Stimulated activated naive B cell treated with anti-CD40 and anti-IgM and Interleukin-4, amounts not matched to agents 10 μg/mL and 1 μg/mL and 100 μg/mL, for 72 hours (primary cell): ENCODE data around the gene RBBP8.
"Not testable (repeated sequence)": the region's sequence is repeated elsewhere in the genome, so short reads cannot be mapped to it uniquely, and the experiment has no call there.

ENCODE experiments used
- ATAC-seq, 2 donors: fragments of 150-1000 bp; cut with Tn5 transposase; replicated peaks; 2 replicates each; pipeline ENCODE4 v1.10.0; 2021; ENCODE audit warnings: moderate library complexity in 1 of 2
- DNase-seq: peaks from one replicate; pipeline ENCODE4 v3.0.0; 2021
- H3K27ac Mint-ChIP-seq: one replicate; pipeline ENCODE4 v1.8.0; 2022; ENCODE audit warnings: mild to moderate bottlenecking, mixed read lengths
- H3K27me3 Mint-ChIP-seq, 2 donors: one replicate each; pipeline ENCODE4 v1.8.0; 2022; ENCODE audit warnings: mixed read lengths in 2 of 2
- H3K36me3 Mint-ChIP-seq, 2 donors: one replicate each; pipeline ENCODE4 v1.8.0; 2022; ENCODE audit warnings: mixed read lengths in 2 of 2, mild to moderate bottlenecking in 1 of 2
- H3K4me1 Mint-ChIP-seq, 2 donors: one replicate each; pipeline ENCODE4 v1.8.0; 2022; ENCODE audit warnings: mixed read lengths in 2 of 2, mild to moderate bottlenecking in 1 of 2
- H3K4me3 Mint-ChIP-seq, 2 donors: one replicate each; pipeline ENCODE4 v1.8.0; 2022; ENCODE audit warnings: mild to moderate bottlenecking in 2 of 2, mixed read lengths in 2 of 2, moderate library complexity in 1 of 2
- H3K9me3 Mint-ChIP-seq, 2 donors: one replicate each; pipeline ENCODE4 v1.8.0; 2022; ENCODE audit warnings: mixed read lengths in 2 of 2, mild to moderate bottlenecking in 1 of 2

The RBBP8 gene

DNA sequence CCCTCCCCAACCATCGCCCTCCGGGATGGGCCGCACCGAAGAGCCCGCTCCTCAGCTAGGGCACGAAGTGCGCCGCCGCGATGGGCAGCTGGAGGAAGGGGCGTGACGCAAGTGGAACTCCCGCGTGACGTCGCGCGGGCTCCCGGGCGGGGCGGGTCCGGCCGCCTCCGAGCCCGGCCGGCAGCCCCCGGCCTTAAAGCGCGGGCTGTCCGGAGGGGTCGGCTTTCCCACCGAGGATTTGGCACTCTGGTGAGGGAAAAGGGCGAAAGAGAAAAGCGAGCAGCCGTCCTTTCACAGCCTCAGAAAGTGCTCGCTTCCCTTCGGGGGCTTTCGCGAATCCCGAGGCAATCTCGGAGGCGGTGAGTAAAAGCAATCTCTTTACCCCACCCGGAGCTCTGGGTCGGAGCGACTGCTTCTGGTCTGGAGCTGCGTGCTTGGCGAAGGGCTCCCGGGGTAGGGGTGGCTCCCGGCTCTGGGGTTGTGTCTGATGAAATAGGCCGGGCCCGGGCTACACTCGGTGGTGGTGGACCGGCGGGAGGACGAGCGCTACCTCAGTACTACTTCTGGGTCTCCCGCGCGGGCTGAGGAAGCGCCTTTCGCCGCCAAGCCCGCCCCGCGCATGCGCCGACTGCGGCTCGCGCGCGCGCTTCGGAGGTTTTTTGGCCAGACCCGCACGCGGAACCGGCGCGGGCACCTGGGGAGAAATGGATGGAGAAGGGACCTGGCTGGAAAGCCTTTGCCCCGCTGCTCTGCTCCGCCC, at the start of gene RBBP8:
Gene RBBP8 (plus strand): TSS at position 123 of the 760 bp plus-strand sequence. CDS start 3,524 bp downstream, outside the sequence.
- H3K4me1 Mint-ChIP-seq: peaks cover 11 to 16% of the 10 kb centered on the region in 2 donors
- DNase-seq: peak; percentile 82
- peaks cover 9 to 10% of the 10 kb centered on the region in 2 donors for H3K36me3 Mint-ChIP-seq
- H3K27me3 Mint-ChIP-seq: no peaks in the 10 kb centered on the region
- no peaks in the 10 kb centered on the region for H3K9me3 Mint-ChIP-seq
- peak; percentile 84 to 88 for ATAC-seq
- peak within 1 kb of the TSS; percentile 87 to 93 for H3K4me3 Mint-ChIP-seq
- peak within 1 kb of the TSS; percentile 97 for H3K27ac Mint-ChIP-seq

GRCh38 chr18:22883827-22884226, 49.3 kb upstream of the RBBP8 start:
- H3K27me3 Mint-ChIP-seq: peaks cover 0 to 6% of the 10 kb centered on the region in 2 donors
- H3K27ac Mint-ChIP-seq: no peak overlapping the region
- H3K36me3 Mint-ChIP-seq: peaks cover 0 to 4% of the 10 kb centered on the region in 2 donors
- H3K4me1 Mint-ChIP-seq: no peaks in the 10 kb centered on the region
- ATAC-seq (no peak), DNase-seq (no peak)
- no peak overlapping the region for H3K4me3 Mint-ChIP-seq
- no peaks in the 10 kb centered on the region for H3K9me3 Mint-ChIP-seq

DNA sequence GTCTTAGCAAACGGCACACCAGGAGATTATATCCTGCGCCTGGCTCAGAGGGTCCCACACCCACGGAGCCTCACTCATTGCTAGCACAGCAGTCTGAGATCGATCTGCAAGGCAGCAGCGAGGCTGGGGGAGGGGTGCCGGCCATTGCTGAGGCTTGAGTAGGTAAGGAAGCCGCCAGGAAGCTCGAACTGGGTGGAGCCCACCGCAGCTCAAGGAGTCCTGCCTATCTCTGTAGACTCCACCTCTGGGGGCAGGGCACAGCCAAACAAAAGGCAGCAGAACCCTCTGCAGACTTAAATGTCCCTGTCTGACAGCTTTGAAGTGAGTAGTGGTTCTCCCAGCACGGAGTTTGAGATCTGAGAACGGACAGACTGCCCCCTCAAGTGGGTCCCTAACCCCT, 47.4 kb upstream of the RBBP8 start:
- H3K27ac Mint-ChIP-seq, H3K27me3 Mint-ChIP-seq, H3K4me1 Mint-ChIP-seq, DNase-seq, H3K4me3 Mint-ChIP-seq, ATAC-seq, H3K36me3 Mint-ChIP-seq, H3K9me3 Mint-ChIP-seq: not testable (repeated sequence)

GRCh38 chr18:22899421-22899820, 33.7 kb upstream of the RBBP8 start:
- H3K27me3 Mint-ChIP-seq: no peaks in the 10 kb centered on the region
- peaks cover 4 to 5% of the 10 kb centered on the region in 2 donors for H3K9me3 Mint-ChIP-seq
- peaks cover 3 to 5% of the 10 kb centered on the region in 2 donors for H3K36me3 Mint-ChIP-seq
- no peaks in the 10 kb centered on the region for H3K4me1 Mint-ChIP-seq
- no peak overlapping the region for H3K27ac Mint-ChIP-seq
- no peak for ATAC-seq
- H3K4me3 Mint-ChIP-seq: no peak overlapping the region
- no peak for DNase-seq

- no peak overlapping the region for H3K27ac Mint-ChIP-seq
- no peak for ATAC-seq
Measured at GRCh38 chr18:22900558-22901238, 32.4 kb upstream of the RBBP8 start.

GRCh38 chr18:22902093-22902492, 31.0 kb upstream of the RBBP8 start:
- H3K4me1 Mint-ChIP-seq: no peaks in the 10 kb centered on the region
- H3K36me3 Mint-ChIP-seq: peaks cover 3 to 5% of the 10 kb centered on the region in 2 donors
- no peaks in the 10 kb centered on the region for H3K27me3 Mint-ChIP-seq
- no peak overlapping the region for H3K27ac Mint-ChIP-seq
- H3K4me3 Mint-ChIP-seq: no peak overlapping the region
- no peak for DNase-seq
- H3K9me3 Mint-ChIP-seq: peaks cover 3 to 4% of the 10 kb centered on the region in 2 donors
- ATAC-seq: no peak

More at GRCh38 chr18:22900558-22901238, 32.4 kb upstream of the RBBP8 start:
- Mint-ChIP-seq H3K27me3 (no peaks in the 10 kb centered on the region), H3K9me3 (peaks cover 3 to 4% of the 10 kb centered on the region in 2 donors), H3K36me3 (peaks cover 3 to 5% of the 10 kb centered on the region in 2 donors), H3K4me3 (no peak overlapping the region), H3K4me1 (no peaks in the 10 kb centered on the region)
- DNase-seq: no peak

DNA sequence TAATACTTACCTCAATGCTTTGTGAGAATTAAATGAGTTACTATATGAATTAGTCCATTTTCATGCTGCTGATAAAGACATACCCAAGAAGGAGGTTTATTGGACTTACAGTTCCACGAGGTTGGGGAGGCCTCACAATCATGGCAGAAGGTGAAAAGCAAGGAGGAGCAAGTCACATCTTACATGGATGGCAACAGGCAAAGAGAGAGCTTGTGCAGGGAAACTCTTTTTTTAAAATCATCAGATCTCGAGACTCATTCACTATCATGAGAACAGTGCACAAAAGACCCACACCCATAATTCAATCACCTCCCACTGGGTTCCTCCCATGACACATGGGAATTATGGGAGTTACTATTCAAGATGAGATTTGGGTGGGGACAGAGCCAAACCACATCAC, 29.9 kb upstream of the RBBP8 start:
- H3K36me3 Mint-ChIP-seq, ATAC-seq, H3K27ac Mint-ChIP-seq, H3K4me3 Mint-ChIP-seq, DNase-seq, H3K9me3 Mint-ChIP-seq, H3K4me1 Mint-ChIP-seq, H3K27me3 Mint-ChIP-seq: not testable (repeated sequence)

- H3K4me3 Mint-ChIP-seq: no peak overlapping the region
- H3K27me3 Mint-ChIP-seq: no peaks in the 10 kb centered on the region
- no peaks in the 10 kb centered on the region for H3K4me1 Mint-ChIP-seq
- ATAC-seq (no peak), DNase-seq (no peak)
- H3K9me3 Mint-ChIP-seq: peaks cover 0 to 2% of the 10 kb centered on the region in 2 donors
- H3K36me3 Mint-ChIP-seq: peaks cover 3 to 4% of the 10 kb centered on the region in 2 donors
- H3K27ac Mint-ChIP-seq: no peak overlapping the region
Measured at GRCh38 chr18:22912149-22912548, 21.0 kb upstream of the RBBP8 start.

DNA sequence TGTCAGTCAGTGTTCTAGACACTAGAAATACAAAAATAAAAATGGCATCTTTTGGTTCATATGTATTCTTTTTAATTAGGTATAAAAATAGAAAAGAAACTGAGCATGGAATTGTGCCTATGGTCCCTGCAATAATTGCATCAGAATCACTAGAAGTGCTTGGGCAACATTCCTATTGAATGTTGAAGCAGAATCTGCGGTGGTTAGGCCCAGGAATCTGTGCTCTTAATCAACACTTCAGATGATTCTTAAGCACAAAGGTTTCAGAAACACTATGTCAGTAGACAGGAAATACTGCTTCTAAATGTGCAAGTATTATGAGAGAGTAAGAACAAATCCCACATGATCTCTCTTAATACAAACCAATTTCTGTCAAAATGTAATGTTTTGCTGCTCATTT, 20.3 kb upstream of the RBBP8 start:
- H3K9me3 Mint-ChIP-seq: peaks cover 0 to 2% of the 10 kb centered on the region in 2 donors
- no peaks in the 10 kb centered on the region for H3K27me3 Mint-ChIP-seq
- DNase-seq: no peak
- no peak overlapping the region for H3K27ac Mint-ChIP-seq
- no peak overlapping the region for H3K4me3 Mint-ChIP-seq
- H3K4me1 Mint-ChIP-seq: no peaks in the 10 kb centered on the region
- ATAC-seq: no peak
- peaks cover 3 to 4% of the 10 kb centered on the region in 2 donors for H3K36me3 Mint-ChIP-seq

GRCh38 chr18:22913861-22914260, 19.3 kb upstream of the RBBP8 start:
- no peak overlapping the region for H3K27ac Mint-ChIP-seq
- peaks cover 0 to 2% of the 10 kb centered on the region in 2 donors for H3K9me3 Mint-ChIP-seq
- H3K36me3 Mint-ChIP-seq: peaks cover 3 to 4% of the 10 kb centered on the region in 2 donors
- no peak for DNase-seq
- H3K4me1 Mint-ChIP-seq: no peaks in the 10 kb centered on the region
- ATAC-seq: no peak
- H3K27me3 Mint-ChIP-seq: no peaks in the 10 kb centered on the region
- H3K4me3 Mint-ChIP-seq: no peak overlapping the region

GRCh38 chr18:22914633-22915032, 18.5 kb upstream of the RBBP8 start:
- Mint-ChIP-seq H3K27me3 (no peaks in the 10 kb centered on the region), H3K4me3 (no peak overlapping the region), H3K4me1 (no peaks in the 10 kb centered on the region), H3K36me3 (peaks cover 3 to 4% of the 10 kb centered on the region in 2 donors), H3K9me3 (peaks cover 0 to 2% of the 10 kb centered on the region in 2 donors), H3K27ac (no peak overlapping the region)
- ATAC-seq: no peak
- DNase-seq: no peak

DNA sequence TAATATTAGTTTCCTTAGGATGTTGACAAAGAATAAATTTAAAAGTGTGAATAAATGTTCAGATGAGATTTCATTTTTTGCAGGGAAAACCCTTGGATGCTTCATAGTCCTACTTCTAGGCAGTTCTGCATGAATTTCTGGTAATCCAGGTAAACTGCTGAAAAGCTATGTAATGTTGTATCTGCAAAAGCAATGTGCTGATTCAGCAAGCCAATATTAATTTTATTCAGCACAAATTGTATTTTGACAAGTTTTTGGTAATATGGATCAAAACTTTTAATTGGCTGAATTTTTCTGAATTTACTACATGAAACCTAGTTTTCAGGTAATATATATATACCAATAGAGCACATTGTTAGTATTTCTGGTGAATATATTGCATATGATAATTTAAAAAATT, 17.8 kb upstream of the RBBP8 start:
- Mint-ChIP-seq H3K27ac (no peak overlapping the region), H3K27me3 (no peaks in the 10 kb centered on the region), H3K36me3 (peaks cover 3 to 4% of the 10 kb centered on the region in 2 donors), H3K9me3 (peaks cover 0 to 2% of the 10 kb centered on the region in 2 donors), H3K4me3 (no peak overlapping the region), H3K4me1 (no peaks in the 10 kb centered on the region)
- DNase-seq (no peak), ATAC-seq (no peak)

DNA sequence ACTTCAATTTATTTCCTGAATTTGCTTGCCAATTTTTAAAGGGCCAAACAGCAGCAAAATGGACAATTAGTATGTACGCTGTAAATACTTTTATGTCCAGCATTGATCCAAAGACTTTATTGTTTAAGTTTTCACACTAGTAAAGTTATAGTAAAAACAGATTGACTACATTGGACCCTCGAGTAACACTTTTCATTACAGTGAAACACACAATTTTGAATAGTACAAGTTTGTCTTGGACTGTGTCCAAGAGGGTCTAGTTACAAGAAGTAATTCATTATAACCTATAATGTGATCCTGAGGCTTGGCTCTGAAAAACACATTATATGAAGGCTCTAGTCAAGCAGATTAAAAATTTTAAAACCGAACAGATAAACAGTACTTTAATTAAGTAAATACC, 11.4 kb upstream of the RBBP8 start:
- Mint-ChIP-seq H3K27me3 (no peaks in the 10 kb centered on the region), H3K36me3 (no peaks in the 10 kb centered on the region), H3K4me3 (no peak overlapping the region), H3K27ac (no peak overlapping the region), H3K4me1 (no peaks in the 10 kb centered on the region), H3K9me3 (no peaks in the 10 kb centered on the region)
- no peak for DNase-seq
- no peak for ATAC-seq

DNA sequence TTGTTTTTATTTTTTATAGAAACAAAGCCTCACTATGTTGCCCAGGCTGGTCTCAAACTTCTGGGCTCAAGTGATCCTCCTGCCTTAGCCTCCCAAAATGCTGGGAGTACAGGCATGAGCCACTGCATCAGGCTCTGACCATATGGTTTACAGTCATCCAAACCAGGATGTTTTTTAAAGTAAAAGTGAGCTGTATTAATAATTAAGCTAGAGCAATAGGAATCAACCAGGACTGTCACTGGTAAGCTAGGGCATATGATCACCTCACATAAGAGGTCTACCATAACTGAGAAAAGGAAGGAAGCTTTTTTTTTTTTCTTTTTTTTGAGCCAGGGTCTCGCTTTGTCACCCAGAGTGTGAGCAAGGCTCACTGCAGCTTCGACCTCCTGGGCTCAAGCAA, 8.5 kb upstream of the RBBP8 start:
- no peak for DNase-seq
- no peaks in the 10 kb centered on the region for H3K27me3 Mint-ChIP-seq
- H3K27ac Mint-ChIP-seq: no peak overlapping the region
- no peaks in the 10 kb centered on the region for H3K36me3 Mint-ChIP-seq
- no peaks in the 10 kb centered on the region for H3K9me3 Mint-ChIP-seq
- H3K4me1 Mint-ChIP-seq: peaks cover 0 to 3% of the 10 kb centered on the region in 2 donors
- ATAC-seq: no peak
- H3K4me3 Mint-ChIP-seq: no peak overlapping the region

DNA sequence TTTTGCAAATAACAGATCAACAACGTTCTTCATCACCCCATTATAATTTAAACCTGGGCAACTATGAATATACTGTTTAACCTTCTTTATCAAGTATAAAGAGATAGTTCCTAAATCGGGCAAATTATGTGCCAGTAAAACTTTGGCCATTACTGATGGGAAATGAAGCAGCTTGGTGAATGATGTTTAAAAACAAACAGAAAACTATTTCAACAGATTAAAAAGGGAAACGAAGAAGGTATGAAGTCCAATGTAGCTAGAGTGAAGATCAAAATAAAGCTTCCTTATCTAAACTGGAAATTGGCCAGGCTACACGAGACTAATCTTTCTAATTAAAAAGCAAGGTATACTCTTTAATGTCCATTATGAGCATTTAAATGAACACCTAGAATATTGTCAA, 6.7 kb upstream of the RBBP8 start:
- H3K9me3 Mint-ChIP-seq: no peaks in the 10 kb centered on the region
- no peak for ATAC-seq
- no peak overlapping the region for H3K27ac Mint-ChIP-seq
- H3K27me3 Mint-ChIP-seq: no peaks in the 10 kb centered on the region
- H3K4me3 Mint-ChIP-seq: no peak overlapping the region
- no peaks in the 10 kb centered on the region for H3K36me3 Mint-ChIP-seq
- DNase-seq: no peak
- H3K4me1 Mint-ChIP-seq: peaks cover 0 to 3% of the 10 kb centered on the region in 2 donors
